ENCODE results near the gene CDH12. TPM values are rescaled to one million over a fixed set of nuclear protein-coding genes. Genes with fewer than 3 reads are reported as not detected.

The CDH12 gene
- total RNA-seq, 1 donor from 2014 or later: 0.11 TPM

GRCh38 chr5:21765406-21765805 is 1087.7 kb downstream of the CDH12 start:
- Histone ChIP-seq H3K9me3 (no peaks in the 10 kb centered on the region), H3K27ac (no peak overlapping the region), H3K27me3 (no peaks in the 10 kb centered on the region), H3K4me1 (no peaks in the 10 kb centered on the region), H3K36me3 (no peaks in the 10 kb centered on the region), H3K4me3 (no peak overlapping the region)
- TF ChIP-seq CTCF (IDR thresholded peaks at IDR 0.05): no peak
- intact Hi-C loops (cut with DNase I): no loop called here
- DNase-seq (ENCODE audit: low spot score in 2 of 2): no peak

- no peak for TF ChIP-seq CTCF (IDR thresholded peaks at IDR 0.05)
- Histone ChIP-seq H3K27ac (no peak overlapping the region), H3K27me3 (no peaks in the 10 kb centered on the region), H3K36me3 (no peaks in the 10 kb centered on the region), H3K9me3 (no peaks in the 10 kb centered on the region), H3K4me3 (no peak overlapping the region), H3K4me1 (no peaks in the 10 kb centered on the region)
- no peak for DNase-seq (ENCODE audit: low spot score in 2 of 2)
- intact Hi-C loops (cut with DNase I): no loop called here
Measured at GRCh38 chr5:21739096-21739495, 1114.0 kb downstream of the CDH12 start.

- no peaks in the 10 kb centered on the region for H3K4me1 ChIP-seq
- no peaks in the 10 kb centered on the region for H3K27me3 ChIP-seq
- no peak overlapping the region for H3K27ac ChIP-seq
- no peak for DNase-seq (ENCODE audit: low spot score in 2 of 2)
- intact Hi-C loops (cut with DNase I): no loop called here
- no peaks in the 10 kb centered on the region for H3K9me3 ChIP-seq
- TF ChIP-seq CTCF (IDR thresholded peaks at IDR 0.05): no peak
- H3K4me3 ChIP-seq: no peak overlapping the region
- H3K36me3 ChIP-seq: no peaks in the 10 kb centered on the region
Measured at GRCh38 chr5:21723500-21723899, 1129.6 kb downstream of the CDH12 start.

GRCh38 chr5:21711866-21712758 is 1141.0 kb downstream of the CDH12 start:
- TF ChIP-seq CTCF (IDR thresholded peaks at IDR 0.05): no peak

GRCh38 chr5:21709770-21710169 is 1143.4 kb downstream of the CDH12 start:
- intact Hi-C loops (cut with DNase I): no loop called here
- no peak for TF ChIP-seq CTCF (IDR thresholded peaks at IDR 0.05)
- no peaks in the 10 kb centered on the region for H3K4me1 ChIP-seq
- H3K9me3 ChIP-seq: no peaks in the 10 kb centered on the region
- no peak for DNase-seq (ENCODE audit: low spot score in 2 of 2)
- no peaks in the 10 kb centered on the region for H3K36me3 ChIP-seq
- H3K27me3 ChIP-seq: no peaks in the 10 kb centered on the region
- no peak overlapping the region for H3K4me3 ChIP-seq
- no peak overlapping the region for H3K27ac ChIP-seq

More at GRCh38 chr5:21711866-21712758, 1141.0 kb downstream of the CDH12 start:
- DNase-seq (ENCODE audit: low spot score in 2 of 2): no peak
- H3K27me3 ChIP-seq: no peaks in the 10 kb centered on the region
- no peaks in the 10 kb centered on the region for H3K9me3 ChIP-seq
- H3K4me3 ChIP-seq: no peak overlapping the region
- H3K4me1 ChIP-seq: no peaks in the 10 kb centered on the region
- intact Hi-C loops (cut with DNase I): no loop called here
- H3K36me3 ChIP-seq: no peaks in the 10 kb centered on the region
- H3K27ac ChIP-seq: no peak overlapping the region

All from ascending aorta (tissue), 2 donors.